PC-9 (cell line): ENCODE results near the gene ELAVL4.

Experiments
- CTCF ChIP-seq: fragments of 200-600 bp; sonication (generic); conservative IDR thresholded peaks from 2 replicates; pipeline ENCODE4 v1.6.1; 2017; ENCODE audit warnings: mixed run types, antibody characterized with exemption, mild to moderate bottlenecking, moderate library complexity
- EZH2 ChIP-seq: fragments of 200-600 bp; sonication (generic); IDR thresholded peaks from 2 replicates; pipeline ENCODE4 v1.8.0; 2017; ENCODE audit warnings: antibody characterized with exemption, low read depth

GRCh38 chr1:50129201-50129600 lies 20.5 kb downstream of the ELAVL4 start:
- TF ChIP-seq CTCF (no peak), EZH2 (no peak)
